Fibroblast of skin of back (primary cell): ENCODE measurements around the gene NPVF. TPM values are rescaled to one million over a fixed set of nuclear protein-coding genes. Genes with fewer than 3 reads are reported as not detected.

Experiments used
- DNase-seq: peaks from one replicate; pipeline ENCODE4 v3.0.0-alpha.2; 2013
- polyA plus RNA-seq, 2 experiments: library from polyadenylated mRNA; unstranded; fragments of 120-200 nt; gene quantifications; one replicate each; pipeline ENCODE4 v1.2.1, GENCODE V29; 2013; ENCODE audit not compliant: insufficient read length in 2 of 2

The NPVF gene, protein sequence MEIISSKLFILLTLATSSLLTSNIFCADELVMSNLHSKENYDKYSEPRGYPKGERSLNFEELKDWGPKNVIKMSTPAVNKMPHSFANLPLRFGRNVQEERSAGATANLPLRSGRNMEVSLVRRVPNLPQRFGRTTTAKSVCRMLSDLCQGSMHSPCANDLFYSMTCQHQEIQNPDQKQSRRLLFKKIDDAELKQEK
- not detected for polyA plus RNA-seq (2013, experiment 1 of 2; ENCODE audit: insufficient read length)
- polyA plus RNA-seq (2013, experiment 2 of 2; ENCODE audit: insufficient read length) = not detected

DNA sequence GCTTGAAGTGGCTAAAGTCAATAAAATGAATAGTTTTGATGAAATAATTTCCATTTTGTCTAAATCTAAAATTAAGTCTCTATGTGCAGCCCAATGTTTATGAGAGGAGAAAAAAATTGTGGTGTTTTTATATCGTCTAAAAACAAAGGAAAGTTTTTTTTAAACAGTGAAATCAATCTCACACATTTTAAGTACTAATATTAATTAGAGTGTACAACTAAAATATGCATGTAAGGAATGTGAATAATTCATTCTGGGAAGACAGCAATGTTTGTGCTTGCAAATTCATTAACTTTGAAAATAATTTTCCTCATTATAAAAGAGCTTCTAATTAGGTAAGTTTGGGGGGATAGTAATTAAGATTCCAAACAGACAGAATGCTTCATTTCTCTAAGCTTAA is at the start of gene NPVF:
Gene NPVF, minus strand, starts transcription at position 101 of the 400 bp plus-strand sequence. Its CDS starts 47 bp downstream, at position 54.
- no peak for DNase-seq

GRCh38 chr7:25272265-25272664 is 44.0 kb upstream of the NPVF start:
- DNase-seq = no peak

DNA sequence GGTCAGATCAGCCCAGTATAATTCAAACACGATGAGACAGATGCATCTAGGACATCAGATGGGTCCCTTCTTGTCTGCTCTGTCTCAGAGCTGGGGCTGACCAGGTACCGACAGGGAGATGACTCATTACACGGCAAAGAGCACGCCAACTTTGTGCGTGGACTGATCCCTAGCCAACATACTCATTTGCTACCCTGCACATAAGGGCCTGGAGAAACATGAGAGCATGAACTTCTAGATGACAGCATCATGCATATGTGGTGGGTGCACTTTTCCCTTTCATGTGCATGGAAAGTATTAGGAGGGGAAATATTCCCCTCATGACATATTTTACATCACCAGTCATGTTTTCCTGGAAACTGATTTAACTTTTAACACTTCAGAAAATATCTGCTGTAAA is 35.1 kb upstream of the NPVF start:
- no peak for DNase-seq

GRCh38 chr7:25262586-25262985 is 34.3 kb upstream of the NPVF start:
- DNase-seq = peak; percentile 20

DNA sequence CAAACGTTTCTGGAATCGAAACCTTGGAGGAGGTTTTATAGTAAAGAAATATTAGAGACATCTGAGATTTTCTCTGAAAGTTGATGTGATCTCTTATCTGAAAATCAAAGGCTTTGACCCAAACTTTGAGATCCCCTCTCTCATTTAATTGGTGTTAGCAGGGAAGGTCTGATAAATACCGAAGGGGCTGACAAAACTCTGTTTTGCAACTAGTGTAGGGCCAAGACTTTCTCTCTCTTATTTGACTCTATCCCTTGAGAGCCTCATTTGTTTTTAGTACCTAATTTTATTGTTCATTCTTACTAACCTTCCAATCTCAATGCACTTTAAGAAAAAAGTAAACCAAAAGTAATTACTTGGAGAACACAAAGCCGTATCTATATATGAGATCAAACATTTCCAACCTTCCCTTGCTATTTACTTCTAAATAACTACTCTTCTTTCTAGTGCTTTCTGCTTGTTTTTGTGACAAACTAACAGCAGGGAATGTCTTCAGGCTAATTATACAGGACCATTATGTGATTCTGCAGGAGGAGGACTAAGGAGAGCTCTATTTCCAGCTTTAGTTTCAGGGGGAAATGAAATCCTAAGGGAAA is 33.4 kb upstream of the NPVF start:
- DNase-seq = no peak

DNA sequence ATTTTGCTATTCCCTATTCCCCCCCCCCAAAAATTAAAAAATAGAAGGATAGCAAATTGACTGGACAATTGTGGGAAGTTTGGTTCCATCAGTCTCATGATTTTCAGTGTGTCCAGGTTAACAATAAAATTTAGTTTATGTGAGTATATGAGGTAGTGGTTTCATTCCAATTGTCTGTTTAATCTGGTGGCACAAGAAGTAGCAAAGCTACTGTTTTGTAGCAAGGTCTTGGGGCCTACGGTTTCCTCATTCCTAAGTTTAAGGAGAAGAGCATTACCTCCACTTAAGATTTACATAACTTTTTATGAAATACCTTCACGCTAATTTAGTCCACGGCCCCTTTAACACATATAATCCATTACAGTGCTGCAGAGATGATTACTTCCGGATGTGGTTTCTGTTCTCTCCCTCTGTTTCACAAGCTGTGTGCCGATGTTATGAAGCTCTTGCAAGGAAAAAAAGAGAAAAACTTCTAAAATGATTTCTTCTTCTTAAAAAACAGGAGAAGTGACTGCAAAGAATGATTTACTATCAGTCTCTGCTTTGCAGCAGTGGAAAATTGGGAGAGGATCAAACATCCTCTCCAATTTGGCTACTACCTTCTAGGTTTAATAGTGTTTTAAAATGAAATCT is 32.7 kb upstream of the NPVF start:
- DNase-seq = peak; percentile 42

DNA sequence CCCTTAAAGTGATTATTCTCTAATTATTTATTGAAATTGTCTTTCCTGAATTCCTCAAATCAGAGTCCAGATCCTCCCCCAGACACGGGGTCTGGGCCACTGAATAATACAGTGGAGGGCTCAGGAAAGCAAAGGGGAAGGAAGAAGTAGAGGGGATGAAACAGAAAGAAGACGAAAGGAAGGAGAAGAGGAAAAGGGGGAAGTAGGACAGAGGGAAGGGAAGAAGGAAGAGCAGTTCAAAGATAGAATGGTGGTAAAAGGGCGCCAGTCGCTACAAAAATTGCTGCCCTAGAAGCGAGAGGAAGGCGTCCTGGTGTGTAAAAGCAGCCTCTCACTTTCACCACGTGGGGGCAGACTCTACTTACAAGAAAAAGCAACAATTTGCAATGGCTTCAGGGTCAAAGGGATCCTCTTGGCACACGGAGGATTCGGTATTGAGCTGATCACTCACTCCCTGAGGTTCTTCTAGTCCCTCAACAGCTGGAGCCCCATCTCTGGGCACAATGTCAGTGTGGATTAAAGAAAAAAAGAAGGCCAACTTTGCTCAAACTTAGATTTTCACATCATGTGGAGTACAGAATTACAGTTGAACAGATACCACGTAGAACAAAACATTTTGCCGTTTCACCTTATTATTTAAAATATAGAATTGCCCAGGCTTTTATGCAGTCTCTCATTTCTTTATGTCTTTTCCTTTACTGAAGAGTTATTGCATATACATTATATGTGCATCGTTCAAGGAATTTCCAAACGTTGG is 31.4 kb upstream of the NPVF start:
- peak; percentile 73 for DNase-seq

DNA sequence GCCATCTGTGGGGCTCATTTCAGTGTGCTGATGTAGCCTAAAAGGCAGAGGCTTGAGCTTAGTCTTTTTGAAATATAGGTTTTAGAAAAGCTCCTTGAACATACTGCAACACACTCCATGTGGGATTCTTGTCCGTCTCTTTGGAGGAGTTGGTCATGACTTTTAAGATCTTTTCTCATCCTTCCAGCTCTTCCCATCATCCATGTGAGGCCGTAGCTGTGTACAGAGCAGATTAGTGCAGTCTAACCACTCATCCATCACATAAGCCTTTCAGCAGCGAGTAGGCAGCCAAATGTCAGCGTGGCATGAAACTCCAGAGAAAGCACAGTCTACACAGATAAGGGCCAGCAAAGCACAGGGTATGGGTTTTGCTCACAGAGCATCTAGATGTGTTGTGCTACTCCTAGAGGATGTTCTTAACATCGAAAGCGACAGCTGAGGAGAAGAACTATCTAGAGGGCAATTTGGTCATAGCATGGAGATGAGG is 28.1 kb upstream of the NPVF start:
- no peak for DNase-seq

DNA sequence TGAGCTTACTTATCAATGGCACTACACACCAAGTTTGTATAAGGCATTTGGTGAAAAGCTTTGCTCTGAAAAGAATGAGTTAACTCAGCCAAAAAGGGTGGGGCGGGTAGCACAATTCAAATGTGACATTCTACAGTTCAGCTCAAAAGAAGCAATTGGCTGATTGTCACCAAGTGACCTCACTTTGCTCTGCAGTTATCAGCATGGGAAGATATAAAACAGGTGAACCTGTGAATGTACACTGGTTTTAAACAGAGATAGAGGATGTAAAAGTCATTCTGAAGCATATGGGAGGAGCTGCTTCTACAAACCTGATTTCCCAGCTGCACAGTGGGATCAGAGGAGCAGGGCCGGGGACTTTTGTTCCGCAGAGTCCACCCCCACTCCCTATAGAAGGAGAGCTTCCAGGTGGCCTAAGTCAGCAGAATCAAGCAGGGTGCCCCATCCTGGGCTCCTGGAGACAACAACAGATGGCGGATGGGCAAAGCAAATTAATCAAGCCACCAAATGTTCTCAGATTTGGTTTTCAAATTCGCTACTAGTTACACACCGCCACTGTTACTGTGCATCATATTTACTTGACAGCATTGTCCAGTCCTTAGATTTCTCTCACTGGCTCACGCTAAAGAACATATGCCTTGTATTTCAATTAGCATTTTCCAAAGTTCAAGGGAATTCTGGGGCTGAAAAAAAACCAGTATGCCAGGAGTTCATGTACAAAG is 27.5 kb upstream of the NPVF start:
- DNase-seq = no peak

DNA sequence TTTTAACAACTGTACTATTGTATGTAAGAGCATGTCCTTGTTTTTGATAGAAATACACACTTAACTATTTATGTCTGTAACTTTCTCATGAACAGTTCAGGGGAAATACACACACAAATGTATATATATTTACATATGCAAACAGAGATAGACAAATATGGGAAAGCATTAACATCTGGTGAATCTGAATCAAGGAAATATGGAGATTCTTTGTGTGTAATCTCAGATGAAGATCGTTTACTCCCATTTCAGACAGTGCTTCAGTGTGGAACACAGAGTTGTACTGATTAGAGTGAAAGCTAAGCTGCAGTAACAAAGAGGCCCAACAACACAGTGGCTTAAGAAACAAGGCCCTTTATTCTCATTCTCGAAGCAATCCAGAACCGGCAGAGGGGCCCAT is 26.3 kb upstream of the NPVF start:
- DNase-seq = no peak

DNA sequence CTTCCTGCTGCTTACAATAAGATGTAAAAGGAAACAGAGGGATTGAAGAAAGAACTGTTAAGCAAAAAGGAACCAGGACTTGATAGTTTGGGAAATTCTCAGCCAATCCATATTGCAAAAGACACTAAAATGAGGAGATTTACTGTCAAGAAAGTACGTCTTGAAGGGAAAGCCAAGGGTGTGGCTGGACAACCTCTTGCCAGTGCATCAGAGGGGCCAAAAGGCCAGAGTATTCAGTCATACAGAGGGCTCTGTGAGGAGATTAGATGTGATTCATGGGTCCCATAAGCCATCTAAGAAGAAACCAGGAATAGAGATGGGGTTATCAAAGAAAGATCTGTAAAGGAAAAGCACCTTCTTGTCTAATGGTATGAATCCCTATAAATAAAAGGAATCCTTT is 25.4 kb upstream of the NPVF start:
- DNase-seq = no peak

DNA sequence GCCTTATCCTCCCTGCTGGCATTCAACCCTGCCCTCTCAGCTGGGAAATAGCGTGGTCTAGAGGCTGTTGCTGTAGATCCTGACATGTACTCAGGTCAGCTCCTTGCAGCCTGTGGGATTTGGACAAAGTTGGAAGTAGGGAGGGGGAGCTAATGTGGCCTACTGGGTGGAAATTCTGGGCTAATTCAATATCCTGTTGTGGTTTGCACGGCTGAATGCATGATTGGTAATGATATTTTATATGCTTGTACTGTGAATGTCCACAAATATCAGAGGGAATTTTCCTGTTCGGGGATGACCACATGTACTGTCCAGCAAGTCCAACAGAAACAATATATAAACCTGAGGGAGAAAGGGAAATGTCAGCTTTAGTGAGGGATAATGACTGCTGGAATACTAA is 22.1 kb upstream of the NPVF start:
- DNase-seq = no peak

DNA sequence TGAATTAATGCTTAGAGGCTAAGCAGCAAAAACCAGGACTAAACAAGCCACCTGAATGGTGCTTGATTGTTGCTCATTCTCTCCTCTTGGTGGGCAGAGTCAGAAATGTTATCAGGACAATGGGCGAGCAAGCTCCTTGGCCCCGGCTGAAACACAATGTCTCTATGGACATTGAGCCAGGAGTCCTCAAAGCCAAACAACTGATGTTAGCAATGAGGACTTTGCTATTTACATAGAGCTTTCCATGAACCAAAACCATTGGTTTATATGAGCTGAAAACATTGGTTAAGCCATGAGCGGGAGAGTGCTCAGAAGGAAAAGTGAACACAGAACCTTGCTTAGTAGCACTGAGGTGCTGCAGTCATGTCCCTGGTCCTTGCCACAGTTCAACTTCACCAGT is 21.5 kb upstream of the NPVF start:
- DNase-seq = no peak

GRCh38 chr7:25246306-25246705 is 18.0 kb upstream of the NPVF start:
- DNase-seq = no peak

DNA sequence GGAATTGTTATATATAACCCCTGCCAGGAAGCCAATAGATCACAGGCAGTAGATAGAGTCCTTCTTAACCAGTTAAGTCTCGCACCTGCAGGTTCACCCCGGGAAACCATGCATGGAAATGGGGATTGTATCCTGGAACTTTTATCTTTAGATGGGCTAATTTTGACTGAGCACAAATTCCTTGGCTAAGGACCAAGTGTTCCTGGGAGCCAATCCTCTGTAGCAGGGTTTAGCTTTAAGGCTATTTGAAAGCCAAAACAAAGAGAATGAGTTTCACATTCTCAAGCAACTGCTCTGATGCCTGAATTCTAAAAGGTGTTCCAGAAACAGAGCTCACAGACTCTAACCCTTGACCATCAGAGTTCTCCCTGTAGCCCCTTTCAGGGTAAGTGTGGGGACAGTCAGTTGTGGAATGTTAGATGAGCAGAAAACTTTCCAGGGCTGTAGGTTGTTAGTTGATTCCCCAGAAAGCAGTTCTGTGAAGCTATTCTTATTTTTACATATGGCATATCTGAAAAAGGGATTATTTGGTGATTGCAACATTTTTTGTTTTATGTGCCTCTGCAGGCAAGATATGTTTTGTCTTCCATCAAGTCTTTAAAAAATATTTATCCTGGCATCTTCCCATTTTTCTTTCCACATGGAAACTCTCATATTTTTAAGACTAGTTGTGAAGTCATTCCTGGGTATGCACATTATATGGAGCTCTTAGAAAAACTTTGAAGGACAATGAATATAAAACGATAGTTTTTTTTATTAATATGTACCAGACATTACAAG is 16.2 kb upstream of the NPVF start:
- peak; percentile 54 for DNase-seq

DNA sequence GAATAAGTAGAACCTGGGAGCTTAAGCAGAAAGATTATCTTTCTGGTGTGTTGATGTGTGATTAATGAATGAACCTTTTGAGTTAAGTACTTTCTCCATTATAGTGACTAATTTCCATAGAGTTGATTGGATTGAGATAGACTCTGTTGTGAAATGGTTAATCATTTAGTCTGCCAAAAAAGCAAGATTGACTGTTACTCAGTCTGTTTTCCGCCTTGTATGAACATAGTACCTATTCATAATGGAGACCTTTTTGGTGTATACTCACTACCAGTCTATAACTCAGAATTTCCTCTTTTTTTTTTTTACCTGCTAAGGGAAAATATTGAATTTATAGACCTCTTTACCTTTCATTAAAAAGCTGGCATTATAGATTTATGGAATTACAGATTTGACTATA is 14.4 kb upstream of the NPVF start:
- no peak for DNase-seq

DNA sequence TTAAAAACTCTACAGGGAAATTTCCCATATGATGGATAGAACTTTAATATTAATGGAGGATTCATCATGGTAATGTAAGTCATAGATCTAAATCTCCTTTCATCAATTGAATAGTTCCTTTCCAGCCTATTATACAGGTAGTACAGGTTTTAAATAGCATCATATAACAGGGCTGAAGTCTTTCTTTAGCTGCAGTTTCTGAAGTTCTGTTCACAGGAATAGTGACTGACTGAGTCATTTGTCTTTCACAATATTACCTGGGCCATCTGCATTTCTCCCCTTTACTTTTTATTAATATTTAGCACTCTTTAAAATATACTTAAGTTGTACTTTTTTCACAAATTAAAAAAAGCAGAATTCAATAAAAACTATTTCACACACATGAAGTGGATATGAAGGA is 12.6 kb upstream of the NPVF start:
- no peak for DNase-seq

GRCh38 chr7:25240340-25240739 is 12.1 kb upstream of the NPVF start:
- DNase-seq = no peak

GRCh38 chr7:25239888-25240287 is 11.6 kb upstream of the NPVF start:
- DNase-seq = no peak

GRCh38 chr7:25238066-25238725 is 9.9 kb upstream of the NPVF start:
- DNase-seq = no peak

GRCh38 chr7:25235471-25235870 is 7.2 kb upstream of the NPVF start:
- no peak for DNase-seq
